H1 (cell line): Measurements from ENCODE around the gene ACTL8. TPM values are rescaled to one million over a fixed set of nuclear protein-coding genes. Genes with fewer than 3 reads are reported as not detected.

Experiments
- CTCF ChIA-PET: fragments of 300-600 bp; sonication (Branson Sonifier 250); formaldehyde crosslinking; loops from one replicate; lab custom pipeline; 2021; ENCODE audit not compliant: partially characterized antibody; lab: Charles Lee
- POLR2A ChIA-PET: fragments of 300-600 bp; sonication (Branson Sonifier 250); formaldehyde crosslinking; loops from one replicate; lab custom pipeline; 2021; ENCODE audit warnings: inconsistent platforms; ENCODE audit not compliant: partially characterized antibody; lab: Charles Lee
- DNase-seq, 2 experiments: peaks; one replicate each; pipeline versions ENCODE4 v3.0.0 to v3.0.0-alpha.2; 2010 to 2022; ENCODE audit warnings: low spot score in 2 of 2, low read depth in 1 of 2, mixed read lengths in 1 of 2
- FAIRE-seq: peaks from 2 replicates; lab custom pipeline; 2011; peaks lifted over from hg19 to GRCh38; lab: Jason Lieb, UNC
- H2AFZ ChIP-seq: 2 replicates; pipeline ENCODE4 v1.8.1; 2012; ENCODE audit warnings: low read length, inconsistent platforms
- H2AK5ac ChIP-seq: 2 replicates; pipeline ENCODE4 v1.6.1; 2013; ENCODE audit warnings: low read depth, low read length
- H2BK120ac ChIP-seq: replicated peaks from 2 replicates; pipeline ENCODE3; 2013; ENCODE audit warnings: low read depth, low read length, inconsistent platforms
- H2BK12ac ChIP-seq: 2 replicates; pipeline ENCODE4 v1.6.1; 2013; ENCODE audit warnings: low read depth, low read length
- H2BK15ac ChIP-seq: 2 replicates; pipeline ENCODE4 v1.6.1; 2013; ENCODE audit warnings: low read length
- H2BK20ac ChIP-seq: 2 replicates; pipeline ENCODE4 v1.6.1; 2013; ENCODE audit warnings: low read length
- H2BK5ac ChIP-seq: 2 replicates; pipeline ENCODE4 v1.6.1; 2013; ENCODE audit warnings: low read depth, low read length
- H3K14ac ChIP-seq: 2 replicates; pipeline ENCODE4 v1.6.1; 2013; ENCODE audit warnings: inconsistent platforms; ENCODE audit not compliant: insufficient read length
- H3K18ac ChIP-seq: 2 replicates; pipeline ENCODE4 v1.6.1; 2013; ENCODE audit warnings: low read length; ENCODE audit errors: extremely low read depth
- H3K23ac ChIP-seq: 2 replicates; pipeline ENCODE4 v1.6.1; 2013; ENCODE audit warnings: inconsistent platforms; ENCODE audit not compliant: insufficient read length
- H3K23me2 ChIP-seq: 2 replicates; pipeline ENCODE4 v1.6.1; 2013; ENCODE audit warnings: low read depth, low read length
- H3K27ac ChIP-seq: 2 replicates; pipeline ENCODE4 v1.6.1; 2011; ENCODE audit warnings: low read depth, low read length, inconsistent platforms
- H3K27me3 ChIP-seq, 4 experiments: replicated peaks in 1 of 4; 1 replicate in 1 of 4; 2 replicates in 3 of 4; pipeline versions ENCODE4 v1.6.1 to v1.8.1; 2011 to 2013; ENCODE audit warnings: low read length in 3 of 4, mild to moderate bottlenecking in 3 of 4, inconsistent platforms in 2 of 4, mixed read lengths in 2 of 4, moderate library complexity in 1 of 4; ENCODE audit not compliant: control insufficient read depth in 3 of 4, insufficient read depth in 3 of 4; ENCODE audit errors: extremely low read depth in 1 of 4
- H3K36me3 ChIP-seq, 4 experiments: 2 replicates each; pipeline versions ENCODE4 v1.6.1 to v1.8.1; 2011 to 2013; ENCODE audit warnings: mild to moderate bottlenecking in 4 of 4, low read length in 3 of 4, moderate library complexity in 2 of 4, control low read depth in 1 of 4, inconsistent platforms in 1 of 4; ENCODE audit not compliant: insufficient read depth in 4 of 4, control insufficient read depth in 2 of 4
- H3K4ac ChIP-seq: replicated peaks from 2 replicates; pipeline ENCODE3; 2013; ENCODE audit warnings: low read length, low read depth, mixed read lengths, inconsistent platforms; ENCODE audit not compliant: insufficient read length
- H3K4me1 ChIP-seq, 4 experiments: replicated peaks in 1 of 4; 1 replicate in 1 of 4; 2 replicates in 3 of 4; pipeline versions ENCODE4 v1.6.1 to v1.8.1; 2011 to 2013; ENCODE audit warnings: low read length in 3 of 4, inconsistent platforms in 2 of 4, mixed read lengths in 1 of 4; ENCODE audit not compliant: insufficient read depth in 4 of 4, control insufficient read depth in 3 of 4
- H3K4me2 ChIP-seq, 2 experiments: 2 replicates each; pipeline versions ENCODE4 v1.6.1 to v1.8.1; 2011 to 2013; ENCODE audit warnings: low read depth in 2 of 2, low read length in 2 of 2, control low read depth in 1 of 2, inconsistent platforms in 1 of 2, mild to moderate bottlenecking in 1 of 2; ENCODE audit not compliant: insufficient read depth in 1 of 2
- H3K4me3 ChIP-seq, 4 experiments: fragments of 200-600, 300-600 bp in 1 of 4; sonication (generic), shearing (Covaris generic), sonication (Bioruptor Twin) in 1 of 4; 2 replicates each; pipeline versions ENCODE4 v1.5.1 to v1.8.1; 2011 to 2016; ENCODE audit warnings: low read length in 4 of 4, low read depth in 3 of 4, control low read depth in 2 of 4, inconsistent platforms in 2 of 4, mild to moderate bottlenecking in 2 of 4, mixed read lengths in 1 of 4, moderate library complexity in 1 of 4; ENCODE audit not compliant: insufficient read depth in 2 of 4; ENCODE audit errors: extremely low read depth in 1 of 4
- H3K56ac ChIP-seq: replicated peaks from 2 replicates; pipeline ENCODE3; 2013; ENCODE audit warnings: low read depth, mild to moderate bottlenecking, mixed read lengths, low read length, inconsistent platforms; ENCODE audit not compliant: insufficient read length
- H3K79me1 ChIP-seq: 2 replicates; pipeline ENCODE4 v1.6.1; 2013; ENCODE audit warnings: low read depth, low read length, control low read depth
- H3K79me2 ChIP-seq, 2 experiments: 2 replicates each; pipeline versions ENCODE4 v1.6.1 to v1.8.1; 2012 to 2013; ENCODE audit warnings: low read length in 2 of 2, mild to moderate bottlenecking in 2 of 2, inconsistent platforms in 1 of 2; ENCODE audit not compliant: insufficient read depth in 2 of 2, control insufficient read depth in 1 of 2
- H3K9ac ChIP-seq, 4 experiments: replicated peaks in 1 of 4; 1 replicate in 1 of 4; 2 replicates in 3 of 4; pipeline versions ENCODE4 v1.6.1 to v1.8.1; 2011 to 2013; ENCODE audit warnings: low read depth in 3 of 4, low read length in 3 of 4, control low read depth in 2 of 4, mild to moderate bottlenecking in 2 of 4, moderate library complexity in 2 of 4, inconsistent platforms in 1 of 4; ENCODE audit errors: extremely low read depth in 1 of 4
- H3K9me3 ChIP-seq, 2 experiments: 2 replicates each; pipeline versions ENCODE4 v1.6.1 to v1.8.1; 2012 to 2013; ENCODE audit warnings: mild to moderate bottlenecking in 2 of 2, moderate library complexity in 2 of 2, control low read depth in 1 of 2, inconsistent platforms in 1 of 2, low read depth in 1 of 2, low read length in 1 of 2, mixed read lengths in 1 of 2; ENCODE audit not compliant: insufficient read depth in 2 of 2
- H4K20me1 ChIP-seq, 2 experiments: replicated peaks in 1 of 2; 2 replicates each; pipeline versions ENCODE3 to v1.8.1; 2011 to 2013; ENCODE audit warnings: inconsistent platforms in 2 of 2, low read length in 2 of 2, mild to moderate bottlenecking in 1 of 2; ENCODE audit not compliant: insufficient read depth in 2 of 2, control insufficient read depth in 1 of 2
- H4K5ac ChIP-seq: 2 replicates; pipeline ENCODE4 v1.6.1; 2013; ENCODE audit warnings: low read length, low read depth, mixed read lengths, inconsistent platforms; ENCODE audit not compliant: insufficient read length
- H4K8ac ChIP-seq: 2 replicates; pipeline ENCODE4 v1.8.0; 2013; ENCODE audit warnings: mild to moderate bottlenecking, moderate library complexity, low read length, inconsistent platforms; ENCODE audit not compliant: insufficient read depth; ENCODE audit errors: extremely low read depth
- H4K91ac ChIP-seq: replicated peaks from 2 replicates; pipeline ENCODE3; 2013; ENCODE audit warnings: low read length, mixed read lengths, inconsistent platforms; ENCODE audit not compliant: insufficient read length
- ASH2L ChIP-seq: fragments of 200-600, 300-600 bp; sonication (generic); IDR thresholded peaks from one replicate; pipeline ENCODE4 v1.7.1; 2017; ENCODE audit warnings: low read length
- CREB1 ChIP-seq: IDR thresholded peaks from 2 replicates; pipeline ENCODE4 v1.6.1; 2012; ENCODE audit warnings: inconsistent platforms
- HDAC6 ChIP-seq: IDR thresholded peaks from one replicate; pipeline ENCODE4 v1.7.1; 2012; ENCODE audit warnings: low read depth, mild to moderate bottlenecking, inconsistent platforms, low read length, moderate library complexity
- MAX ChIP-seq: IDR thresholded peaks from 2 replicates; pipeline ENCODE4 v1.6.1; 2012; ENCODE audit warnings: inconsistent platforms
- NANOG ChIP-seq: IDR thresholded peaks from 2 replicates; pipeline ENCODE4 v1.6.1; 2011; ENCODE audit warnings: low read length, low read depth, mild to moderate bottlenecking, inconsistent platforms; ENCODE audit not compliant: insufficient read depth, poor library complexity, severe bottlenecking
- POLR2AphosphoS5 ChIP-seq: IDR thresholded peaks from 2 replicates; pipeline ENCODE4 v1.6.1; 2011; ENCODE audit warnings: low read depth, low read length
- RXRA ChIP-seq: IDR thresholded peaks from 2 replicates; pipeline ENCODE4 v1.6.1; 2011; ENCODE audit warnings: low read depth, mild to moderate bottlenecking, low read length, moderate library complexity; ENCODE audit not compliant: insufficient read depth
- SRF ChIP-seq: IDR thresholded peaks from 2 replicates; pipeline ENCODE4 v1.6.1; 2011; ENCODE audit warnings: mild to moderate bottlenecking, low read depth, low read length, moderate library complexity
- WGBS, 2 experiments: shearing (Covaris generic) in 1 of 2; methylation state at CpG; one replicate each; pipeline versions ENCODE4 v1.1.6 to v1.1.7; 2013 to 2015; ENCODE audit warnings: low lambda C conversion rate in 2 of 2, mixed read lengths in 2 of 2, inconsistent platforms in 1 of 2, low coverage in 1 of 2, missing lambda C conversion rate in 1 of 2; ENCODE audit not compliant: insufficient replicate concordance in 2 of 2, insufficient coverage in 1 of 2, insufficient read length in 1 of 2; ENCODE audit errors: extremely low coverage in 1 of 2, missing lambda C conversion rate in 1 of 2; 5-methylcytosine and 5-hydroxymethylcytosine counted together
- polyA plus RNA-seq, 7 experiments: library from polyadenylated mRNA; depleted of rRNA in 3 of 7; stranded (reverse) in 5 of 7; unstranded in 2 of 7; fragments of >200 nt in 5 of 7; fragments of 200-250 nt in 2 of 7; gene quantifications; 1 replicate in 5 of 7; 2 replicates in 1 of 7; 4 replicates in 1 of 7; pipeline versions ENCODE4 v1.2.1 to v1.2.3, GENCODE V29; 2011 to 2013; ENCODE audit warnings: missing spikeins in 2 of 7, mixed read lengths in 2 of 7
- total RNA-seq: library from RNA; stranded (reverse); fragmentation: NEBNext Ultra II Directional; extraction: Animal tissue kit (Norgen Biotek cat#: 25700); gene quantifications from 2 replicates; pipeline ENCODE4 v1.2.1, GENCODE V29; 2021

The ACTL8 gene
- total and polyA plus RNA-seq, 2 of the 8 experiments (the other 6 are each of a cell fraction or from before 2014, with no cell fraction given): 0.33 to 0.47 TPM

GRCh38 chr1:17797478-17797877 lies 42.3 kb downstream of the ACTL8 start:
- no peak overlapping the region for H3K4me3 ChIP-seq
- no peaks in the 10 kb centered on the region for H3K9me3 ChIP-seq
- H3K14ac ChIP-seq: no peak overlapping the region
- FAIRE-seq (no peak), DNase-seq (no peak)
- POLR2A ChIA-PET: no interaction called here
- no peak overlapping the region for H3K23ac ChIP-seq
- no peak overlapping the region for H2BK5ac ChIP-seq
- CTCF ChIA-PET: interaction anchor here (1.4 to 2.7 kb wide), 4 partner anchors 11 to 57 kb away, joined by 5 to 11 read pairs (median 7); no protein-coding TSS in a partner anchor
- H3K9ac ChIP-seq: no peak overlapping the region
- H3K36me3 ChIP-seq: no peaks in the 10 kb centered on the region
- no peak overlapping the region for H2BK20ac ChIP-seq
- no peaks in the 10 kb centered on the region; the same call in 1 of the 2 replicates for H3K79me1 ChIP-seq
- H2AFZ ChIP-seq: no peak overlapping the region
- no peak overlapping the region for H3K4ac ChIP-seq
- H3K4me2 ChIP-seq: no peak overlapping the region
- H2AK5ac ChIP-seq: no peak overlapping the region
- no peak overlapping the region for H3K18ac ChIP-seq
- no peak overlapping the region for H4K91ac ChIP-seq
- no peak overlapping the region for H2BK15ac ChIP-seq
- H3K27ac ChIP-seq: no peak overlapping the region
- H4K5ac ChIP-seq: no peak overlapping the region
- no peak overlapping the region for H2BK12ac ChIP-seq
- no peaks in the 10 kb centered on the region for H3K23me2 ChIP-seq
- 90% methylated on average over 8 of the region's 8 CpGs; no CpG with 5 or more reads in 1 of the 2 experiments for WGBS, 2 experiments
- no peaks in the 10 kb centered on the region for H3K4me1 ChIP-seq
- no peak overlapping the region for H2BK120ac ChIP-seq
- H3K79me2 ChIP-seq: no peaks in the 10 kb centered on the region
- no peaks in the 10 kb centered on the region; a peak in 1 of 7 replicates for H3K27me3 ChIP-seq
- H3K56ac ChIP-seq: no peak overlapping the region
- H4K20me1 ChIP-seq: no peaks in the 10 kb centered on the region
- H4K8ac ChIP-seq: no peak overlapping the region
- TF ChIP-seq ASH2L (no peak), CREB1 (no peak), SRF (no peak), POLR2AphosphoS5 (no peak), RXRA (no peak), MAX (no peak), NANOG (no peak), HDAC6 (no peak)
